ENCODE measurements around the gene INTU.

GRCh38 chr4:127730142-127730913 lies 97.6 kb downstream of the INTU start, which contains the start of gene SLC25A31:
- TF ChIP-seq, protein P1, sequence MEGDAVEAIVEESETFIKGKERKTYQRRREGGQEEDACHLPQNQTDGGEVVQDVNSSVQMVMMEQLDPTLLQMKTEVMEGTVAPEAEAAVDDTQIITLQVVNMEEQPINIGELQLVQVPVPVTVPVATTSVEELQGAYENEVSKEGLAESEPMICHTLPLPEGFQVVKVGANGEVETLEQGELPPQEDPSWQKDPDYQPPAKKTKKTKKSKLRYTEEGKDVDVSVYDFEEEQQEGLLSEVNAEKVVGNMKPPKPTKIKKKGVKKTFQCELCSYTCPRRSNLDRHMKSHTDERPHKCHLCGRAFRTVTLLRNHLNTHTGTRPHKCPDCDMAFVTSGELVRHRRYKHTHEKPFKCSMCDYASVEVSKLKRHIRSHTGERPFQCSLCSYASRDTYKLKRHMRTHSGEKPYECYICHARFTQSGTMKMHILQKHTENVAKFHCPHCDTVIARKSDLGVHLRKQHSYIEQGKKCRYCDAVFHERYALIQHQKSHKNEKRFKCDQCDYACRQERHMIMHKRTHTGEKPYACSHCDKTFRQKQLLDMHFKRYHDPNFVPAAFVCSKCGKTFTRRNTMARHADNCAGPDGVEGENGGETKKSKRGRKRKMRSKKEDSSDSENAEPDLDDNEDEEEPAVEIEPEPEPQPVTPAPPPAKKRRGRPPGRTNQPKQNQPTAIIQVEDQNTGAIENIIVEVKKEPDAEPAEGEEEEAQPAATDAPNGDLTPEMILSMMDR (IDR thresholded peaks at IDR 0.05) = no peak
- no peak for TF ChIP-seq POLR2A (IDR thresholded peaks at IDR 0.05)

Data from right lobe of liver (tissue), 4 donors.